PC-3 (cell line): ENCODE data around the gene DCDC2B. TPM values are rescaled to one million over a fixed set of nuclear protein-coding genes. Genes with fewer than 3 reads are reported as not detected.

Source experiments
- ATAC-seq: fragments of 200-7000 bp; cut with Tn5 transposase; 2 replicates; pipeline ENCODE4 v1.9.1; 2020; ENCODE audit warnings: mild to moderate bottlenecking, moderate library complexity
- BruUV-seq: library from RNA; stranded (reverse); fragments of 400-500 nt; replicated peaks from 2 replicates; lab custom pipeline; 2021; lab: Mats Ljungman, UMichigan
- CTCF ChIA-PET: fragments of 300-600 bp; sonication (Branson Sonifier 250); formaldehyde crosslinking; loops from one replicate; lab custom pipeline; 2022; ENCODE audit warnings: antibody characterized with exemption; lab: Charles Lee
- POLR2A ChIA-PET: fragments of 300-600 bp; sonication (Branson Sonifier 250); formaldehyde crosslinking; loops from one replicate; lab custom pipeline; 2022; ENCODE audit warnings: antibody characterized with exemption; ENCODE audit not compliant: unreplicated experiment; lab: Charles Lee
- DNase-seq: peaks from one replicate; pipeline ENCODE4 v3.0.0-alpha.2; 2015
- H2AFZ ChIP-seq: fragments of 300-600 bp; sonication (generic); 2 replicates; pipeline ENCODE4 v1.6.0; 2016; ENCODE audit warnings: antibody characterized with exemption, low read length
- H3F3A ChIP-seq: fragments of 300-600 bp; sonication (generic); one replicate; pipeline ENCODE4 v1.6.0; 2017; ENCODE audit warnings: antibody characterized with exemption, low read length, control low read depth, mild to moderate bottlenecking; ENCODE audit not compliant: unreplicated experiment
- H3K27ac ChIP-seq: fragments of 300-600 bp; sonication (generic); 2 replicates; pipeline ENCODE4 v1.5.1; 2016; ENCODE audit warnings: mild to moderate bottlenecking, low read length
- H3K27me3 ChIP-seq: fragments of 300-600 bp; sonication (generic); 2 replicates; pipeline ENCODE4 v1.6.1; 2016; ENCODE audit warnings: low read length, mixed read lengths
- H3K36me3 ChIP-seq: fragments of 300-600 bp; sonication (generic); 2 replicates; pipeline ENCODE4 v1.6.1; 2016; ENCODE audit warnings: low read depth, mixed run types, low read length, mixed read lengths
- H3K4me1 ChIP-seq: fragments of 300-600 bp; sonication (generic); 2 replicates; pipeline ENCODE4 v1.5.1; 2016; ENCODE audit warnings: low read length; ENCODE audit not compliant: insufficient read depth
- H3K4me2 ChIP-seq: fragments of 300-600 bp; sonication (generic); 2 replicates; pipeline ENCODE4 v1.6.0; 2016; ENCODE audit warnings: low read length
- H3K4me3 ChIP-seq: fragments of 300-600 bp; sonication (generic); 2 replicates; pipeline ENCODE4 v1.5.1; 2016; ENCODE audit warnings: mild to moderate bottlenecking, low read length, mixed read lengths
- H3K79me2 ChIP-seq: fragments of 300-600 bp; sonication (generic); 2 replicates; pipeline ENCODE4 v1.6.1; 2017; ENCODE audit warnings: low read length, mixed read lengths
- H3K9ac ChIP-seq: fragments of 300-600 bp; sonication (generic); 2 replicates; pipeline ENCODE4 v1.6.0; 2016; ENCODE audit warnings: mild to moderate bottlenecking, low read length
- H3K9me2 ChIP-seq: fragments of 300-600 bp; sonication (generic); replicated peaks from 2 replicates; pipeline ENCODE4 v1.6.1; 2016; ENCODE audit warnings: mixed run types, low read length, mixed read lengths
- H3K9me3 ChIP-seq: fragments of 300-600 bp; sonication (generic); 2 replicates; pipeline ENCODE4 v1.6.1; 2016; ENCODE audit warnings: low read length, mixed read lengths
- H4K20me1 ChIP-seq: fragments of 300-600 bp; sonication (generic); 2 replicates; pipeline ENCODE4 v1.6.1; 2016; ENCODE audit warnings: low read length, mixed read lengths
- EZH2 ChIP-seq: fragments of 300-600 bp; sonication (generic); IDR thresholded peaks from one replicate; pipeline ENCODE4 v1.6.1; 2017; ENCODE audit warnings: antibody characterized with exemption, mild to moderate bottlenecking, low read length; ENCODE audit not compliant: unreplicated experiment
- EZH2phosphoT487 ChIP-seq: fragments of 300-600 bp; sonication (generic); IDR thresholded peaks from 2 replicates; pipeline ENCODE4 v1.6.1; 2018; ENCODE audit warnings: mild to moderate bottlenecking, antibody characterized with exemption, low read length, borderline replicate concordance
- intact Hi-C: fragments of 100-400 bp; cut with micrococcal nuclease; formaldehyde crosslinking; loops from 2 replicates; pipeline ENCODE4 v1.9.0; 2023
- total RNA-seq: library from RNA; depleted of rRNA; stranded (reverse); fragments of >200 nt; gene quantifications from 2 replicates; pipeline ENCODE4 v1.2.3, GENCODE V29; 2014
- TF ChIP-seq, protein P1 (sequence below): fragments of 300-600 bp; sonication (generic); conservative IDR thresholded peaks from 2 replicates; pipeline ENCODE4 v1.5.1; 2017; ENCODE audit warnings: antibody characterized with exemption, low read depth, mild to moderate bottlenecking, low read length

The DCDC2B gene
- total RNA-seq, 1 experiment from 2014 or later: not detected

DNA sequence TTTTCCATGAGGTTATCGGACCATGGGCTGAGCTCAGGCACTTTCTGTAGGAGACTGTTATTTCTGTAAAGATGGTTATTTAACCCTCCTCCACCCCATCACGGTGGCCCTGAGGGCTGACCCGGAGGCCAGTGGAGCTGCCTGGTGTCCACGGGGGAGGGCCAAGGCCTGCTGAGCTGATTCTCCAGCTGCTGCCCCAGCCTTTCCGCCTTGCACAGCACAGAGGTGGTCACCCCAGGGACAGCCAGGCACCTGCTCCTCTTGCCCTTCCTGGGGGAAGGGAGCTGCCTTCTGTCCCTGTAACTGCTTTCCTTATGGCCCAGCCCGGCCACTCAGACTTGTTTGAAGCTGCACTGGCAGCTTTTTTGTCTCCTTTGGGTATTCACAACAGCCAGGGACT lies 11.1 kb upstream of the DCDC2B start:
- no peak for ATAC-seq
- H4K20me1 ChIP-seq: no peaks in the 10 kb centered on the region
- H3K4me1 ChIP-seq: peaks cover 11% of the 10 kb centered on the region
- TF ChIP-seq EZH2phosphoT487 (no peak), EZH2 (no peak)
- TF ChIP-seq, protein P1, sequence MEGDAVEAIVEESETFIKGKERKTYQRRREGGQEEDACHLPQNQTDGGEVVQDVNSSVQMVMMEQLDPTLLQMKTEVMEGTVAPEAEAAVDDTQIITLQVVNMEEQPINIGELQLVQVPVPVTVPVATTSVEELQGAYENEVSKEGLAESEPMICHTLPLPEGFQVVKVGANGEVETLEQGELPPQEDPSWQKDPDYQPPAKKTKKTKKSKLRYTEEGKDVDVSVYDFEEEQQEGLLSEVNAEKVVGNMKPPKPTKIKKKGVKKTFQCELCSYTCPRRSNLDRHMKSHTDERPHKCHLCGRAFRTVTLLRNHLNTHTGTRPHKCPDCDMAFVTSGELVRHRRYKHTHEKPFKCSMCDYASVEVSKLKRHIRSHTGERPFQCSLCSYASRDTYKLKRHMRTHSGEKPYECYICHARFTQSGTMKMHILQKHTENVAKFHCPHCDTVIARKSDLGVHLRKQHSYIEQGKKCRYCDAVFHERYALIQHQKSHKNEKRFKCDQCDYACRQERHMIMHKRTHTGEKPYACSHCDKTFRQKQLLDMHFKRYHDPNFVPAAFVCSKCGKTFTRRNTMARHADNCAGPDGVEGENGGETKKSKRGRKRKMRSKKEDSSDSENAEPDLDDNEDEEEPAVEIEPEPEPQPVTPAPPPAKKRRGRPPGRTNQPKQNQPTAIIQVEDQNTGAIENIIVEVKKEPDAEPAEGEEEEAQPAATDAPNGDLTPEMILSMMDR: no peak
- DNase-seq: no peak
- no peaks in the 10 kb centered on the region for H3K27me3 ChIP-seq
- H3K9ac ChIP-seq: no peak overlapping the region
- intact Hi-C loops: no loop called here
- no peak overlapping the region for H3K4me2 ChIP-seq
- H3K9me3 ChIP-seq: no peaks in the 10 kb centered on the region
- H3K27ac ChIP-seq: no peak overlapping the region
- H3K79me2 ChIP-seq: no peaks in the 10 kb centered on the region
- no peak overlapping the region for H3K4me3 ChIP-seq
- CTCF ChIA-PET: no interaction called here
- POLR2A ChIA-PET: interaction anchor here (0.5 kb wide), 1 partner anchor 43 kb away, joined by 5 read pairs; no protein-coding TSS in a partner anchor
- no peaks in the 10 kb centered on the region for H3F3A ChIP-seq
- H2AFZ ChIP-seq: no peak overlapping the region
- peaks cover 39% of the 10 kb centered on the region for H3K36me3 ChIP-seq
- no TSS peak for BruUV-seq
- no peaks in the 10 kb centered on the region for H3K9me2 ChIP-seq

DNA sequence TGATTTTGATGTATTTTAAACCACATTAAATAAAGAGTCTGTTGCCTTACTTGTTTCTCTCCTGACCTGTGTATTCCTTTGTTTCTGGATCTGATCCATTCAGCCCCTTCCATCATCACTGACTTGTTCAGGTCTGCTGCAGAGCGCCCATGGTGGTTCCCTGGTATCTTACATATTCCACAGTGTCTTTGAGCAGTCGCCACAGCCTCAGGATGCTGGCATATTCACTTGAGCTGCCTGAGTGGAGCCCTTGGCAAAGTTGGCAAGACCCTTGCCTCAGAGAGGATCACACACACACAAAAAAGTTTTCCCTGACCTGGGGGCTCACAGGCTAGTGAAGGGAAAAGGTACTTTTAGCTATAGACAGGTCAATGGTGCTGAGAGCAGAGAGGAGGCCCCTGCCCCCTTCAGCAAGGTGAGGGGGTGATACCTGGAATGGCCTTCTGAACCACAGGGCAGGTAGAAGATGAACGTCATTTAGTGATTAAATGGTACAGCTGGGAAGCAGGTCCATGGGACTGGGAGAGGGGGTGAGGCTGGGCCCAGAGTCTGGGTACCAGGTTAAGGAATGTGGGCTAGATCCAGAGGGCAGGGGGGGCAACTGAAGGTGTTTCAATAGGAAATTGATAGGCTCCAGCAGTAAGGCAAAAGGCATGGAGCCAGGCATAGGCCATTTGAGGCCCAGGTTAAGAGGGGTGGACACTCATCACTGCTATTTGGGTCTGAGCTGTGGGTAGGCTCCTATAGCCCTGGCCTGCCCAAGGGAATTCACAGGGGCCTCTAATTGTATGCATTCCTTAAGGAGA lies 10.4 kb upstream of the DCDC2B start:
- ChIA-PET POLR2A (interaction anchor here (0.5 kb wide), 1 partner anchor 42 kb away, joined by 5 read pairs; no protein-coding TSS in a partner anchor), CTCF (no interaction called here)
- intact Hi-C loops: no loop called here
- no peaks in the 10 kb centered on the region for H4K20me1 ChIP-seq
- H3K9me3 ChIP-seq: no peaks in the 10 kb centered on the region
- DNase-seq: no peak
- no peak overlapping the region for H2AFZ ChIP-seq
- H3K79me2 ChIP-seq: no peaks in the 10 kb centered on the region
- no TSS peak for BruUV-seq
- no peak overlapping the region for H3K27ac ChIP-seq
- no peak for ATAC-seq
- H3K4me2 ChIP-seq: no peak overlapping the region
- TF ChIP-seq EZH2phosphoT487 (no peak), EZH2 (no peak)
- TF ChIP-seq, protein P1: no peak
- no peak overlapping the region for H3K9ac ChIP-seq
- no peak overlapping the region for H3K4me3 ChIP-seq
- no peaks in the 10 kb centered on the region for H3F3A ChIP-seq
- H3K27me3 ChIP-seq: no peaks in the 10 kb centered on the region
- peaks cover 15% of the 10 kb centered on the region for H3K4me1 ChIP-seq
- no peaks in the 10 kb centered on the region for H3K9me2 ChIP-seq
- peaks cover 33% of the 10 kb centered on the region; the same call in 1 of the 2 replicates for H3K36me3 ChIP-seq
